ENCODE data around the gene IGF2R.

GRCh38 chr6:160005211-160005610 lies 36.3 kb downstream of the IGF2R start:
- no peak for TF ChIP-seq CTCF (IDR thresholded peaks at IDR 0.05; ENCODE audit: low read depth, low read length, poor library complexity, severe bottlenecking)
- no peak for TF ChIP-seq EZH2phosphoT487 (IDR thresholded peaks at IDR 0.05; ENCODE audit: borderline replicate concordance, low read length)
